CD4-positive, alpha-beta T cell (primary cell): Measurements from ENCODE around the gene MAN1A1. TPM values are rescaled to one million over a fixed set of nuclear protein-coding genes. Genes with fewer than 3 reads are reported as not detected.

Source experiments
- ATAC-seq: fragments of 200-7000 bp; cut with Tn5 transposase; one replicate; pipeline ENCODE4 v1.10.0; 2022; ENCODE audit warnings: mild to moderate bottlenecking; ENCODE audit not compliant: poor library complexity
- CTCF ChIA-PET: fragments of 350-600 bp; sonication (Branson Sonifier 250); formaldehyde crosslinking; loops from one replicate; lab custom pipeline; 2021; ENCODE audit warnings: antibody characterized with exemption, inconsistent platforms; lab: Charles Lee
- POLR2A ChIA-PET: fragments of 350-600 bp; sonication (Branson Sonifier 250); formaldehyde crosslinking; loops from one replicate; lab custom pipeline; 2021; ENCODE audit warnings: antibody characterized with exemption, inconsistent platforms; lab: Charles Lee
- DNase-seq, 14 experiments: peaks; one replicate each; pipeline ENCODE4 v3.0.0-alpha.2; 2013 to 2020; ENCODE audit warnings: mixed read lengths in 2 of 14
- H3K27ac ChIP-seq, 2 donors: one replicate each; pipeline versions ENCODE4 v1.5.1 to v1.7.0; 2013; ENCODE audit warnings: low read length in 2 of 2, low read depth in 1 of 2, mild to moderate bottlenecking in 1 of 2
- H3K27me3 ChIP-seq, 2 experiments: 1 replicate in 1 of 2; 2 replicates in 1 of 2; pipeline versions ENCODE4 v1.6.1 to v1.7.0; 2013; ENCODE audit warnings: low read length in 2 of 2, control low read depth in 1 of 2, mild to moderate bottlenecking in 1 of 2, moderate library complexity in 1 of 2; ENCODE audit not compliant: insufficient read depth in 2 of 2, control insufficient read depth in 1 of 2
- H3K36me3 ChIP-seq: one replicate; pipeline ENCODE4 v1.6.1; 2013; ENCODE audit warnings: low read length, control low read depth; ENCODE audit not compliant: insufficient read depth
- H3K4me1 ChIP-seq: one replicate; pipeline ENCODE4 v1.6.1; 2013; ENCODE audit warnings: low read length, control low read depth; ENCODE audit not compliant: insufficient read depth
- H3K4me3 ChIP-seq: one replicate; pipeline ENCODE4 v1.5.1; 2013; ENCODE audit warnings: mild to moderate bottlenecking, low read length, moderate library complexity
- H3K9me3 ChIP-seq, 2 experiments: 1 replicate in 1 of 2; 2 replicates in 1 of 2; pipeline versions ENCODE4 v1.6.1 to v1.7.0; 2013; ENCODE audit warnings: low read length in 2 of 2, mild to moderate bottlenecking in 2 of 2, control low read depth in 1 of 2, moderate library complexity in 1 of 2; ENCODE audit not compliant: control insufficient read depth in 1 of 2, insufficient read depth in 1 of 2
- H3K27ac Mint-ChIP-seq: one replicate; pipeline ENCODE4 v1.8.0; 2020; ENCODE audit warnings: mixed read lengths
- H3K27me3 Mint-ChIP-seq: one replicate; pipeline ENCODE4 v1.8.0; 2021; ENCODE audit warnings: mixed read lengths
- H3K36me3 Mint-ChIP-seq: one replicate; pipeline ENCODE4 v1.8.0; 2021; ENCODE audit warnings: low read depth, mixed read lengths
- H3K4me1 Mint-ChIP-seq: one replicate; pipeline ENCODE4 v1.8.0; 2021; ENCODE audit warnings: low read depth, mixed read lengths
- H3K4me3 Mint-ChIP-seq: one replicate; pipeline ENCODE4 v1.8.0; 2020; ENCODE audit warnings: mild to moderate bottlenecking, mixed read lengths
- H3K9me3 Mint-ChIP-seq: one replicate; pipeline ENCODE4 v1.8.0; 2020; ENCODE audit warnings: mixed read lengths
- intact Hi-C, 2 experiments: fragments of 100-400 bp; cut with DNase I in 1 of 2; cut with micrococcal nuclease in 1 of 2; formaldehyde crosslinking; loops; one replicate each; pipeline versions ENCODE4 v1.15.1 to v1.9.0; 2023 to 2025; cut with DNase I, micrococcal nuclease
- total RNA-seq, 174 experiments: library from RNA in 2 of 174; stranded (reverse) in 2 of 174; gene quantifications; one replicate each; pipeline ENCODE4 v1.2.3 and lab custom pipeline; 2021 to 2026
- TF ChIP-seq, protein P1 (sequence below): fragments of 200-600 bp; IDR thresholded peaks from one replicate; pipeline ENCODE4 v1.8.0; 2022; ENCODE audit warnings: antibody characterized with exemption, mild to moderate bottlenecking

The MAN1A1 gene
- total RNA-seq, 2 experiments from 2014 or later: 4.5 to 4.9 TPM

GRCh38 chr6:119280668-119281067 is 68.9 kb downstream of the MAN1A1 start:
- ATAC-seq (no peak), DNase-seq (no peak)
- intact Hi-C loops: no loop called here
- CTCF ChIA-PET: no interaction called here
- Histone ChIP-seq H3K27me3 (no peaks in the 10 kb centered on the region), H3K27ac (no peak overlapping the region), H3K4me3 (no peak overlapping the region), H3K4me1 (no peaks in the 10 kb centered on the region), H3K36me3 (no peaks in the 10 kb centered on the region), H3K9me3 (no peaks in the 10 kb centered on the region)
- TF ChIP-seq, protein P1, sequence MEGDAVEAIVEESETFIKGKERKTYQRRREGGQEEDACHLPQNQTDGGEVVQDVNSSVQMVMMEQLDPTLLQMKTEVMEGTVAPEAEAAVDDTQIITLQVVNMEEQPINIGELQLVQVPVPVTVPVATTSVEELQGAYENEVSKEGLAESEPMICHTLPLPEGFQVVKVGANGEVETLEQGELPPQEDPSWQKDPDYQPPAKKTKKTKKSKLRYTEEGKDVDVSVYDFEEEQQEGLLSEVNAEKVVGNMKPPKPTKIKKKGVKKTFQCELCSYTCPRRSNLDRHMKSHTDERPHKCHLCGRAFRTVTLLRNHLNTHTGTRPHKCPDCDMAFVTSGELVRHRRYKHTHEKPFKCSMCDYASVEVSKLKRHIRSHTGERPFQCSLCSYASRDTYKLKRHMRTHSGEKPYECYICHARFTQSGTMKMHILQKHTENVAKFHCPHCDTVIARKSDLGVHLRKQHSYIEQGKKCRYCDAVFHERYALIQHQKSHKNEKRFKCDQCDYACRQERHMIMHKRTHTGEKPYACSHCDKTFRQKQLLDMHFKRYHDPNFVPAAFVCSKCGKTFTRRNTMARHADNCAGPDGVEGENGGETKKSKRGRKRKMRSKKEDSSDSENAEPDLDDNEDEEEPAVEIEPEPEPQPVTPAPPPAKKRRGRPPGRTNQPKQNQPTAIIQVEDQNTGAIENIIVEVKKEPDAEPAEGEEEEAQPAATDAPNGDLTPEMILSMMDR: no peak
- Mint-ChIP-seq H3K36me3 (peaks cover 6% of the 10 kb centered on the region), H3K4me3 (no peak overlapping the region), H3K27me3 (no peaks in the 10 kb centered on the region), H3K4me1 (no peaks in the 10 kb centered on the region), H3K27ac (no peak overlapping the region), H3K9me3 (no peaks in the 10 kb centered on the region)
- POLR2A ChIA-PET: no interaction called here

DNA sequence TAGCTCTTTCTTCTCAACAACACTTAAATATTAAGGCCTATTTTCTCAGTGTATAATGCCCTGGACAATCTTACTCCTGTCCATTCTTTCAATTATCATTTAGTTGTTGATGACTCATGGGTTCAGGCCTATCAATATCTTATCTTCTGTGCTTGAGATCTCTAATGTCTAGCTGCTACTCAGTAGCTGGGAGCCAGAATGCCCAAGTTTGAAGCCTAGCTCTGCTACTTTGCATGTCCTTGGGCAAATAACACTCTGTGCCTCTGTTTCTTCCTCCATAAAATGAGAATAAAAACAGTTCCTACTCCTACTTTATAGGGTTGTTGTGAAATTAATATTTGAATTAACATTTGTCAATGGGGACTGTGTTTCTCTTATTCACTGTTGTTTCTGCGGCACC is 69.5 kb downstream of the MAN1A1 start:
- Histone ChIP-seq H3K9me3 (peaks cover 0 to 3% of the 10 kb centered on the region in 2 experiments), H3K27ac (no peak overlapping the region), H3K27me3 (no peaks in the 10 kb centered on the region), H3K4me1 (no peaks in the 10 kb centered on the region), H3K4me3 (no peak overlapping the region), H3K36me3 (no peaks in the 10 kb centered on the region)
- TF ChIP-seq, protein P1: no peak
- no peak for DNase-seq
- POLR2A ChIA-PET: no interaction called here
- Mint-ChIP-seq H3K27me3 (no peaks in the 10 kb centered on the region), H3K36me3 (peaks cover 6% of the 10 kb centered on the region), H3K27ac (no peak overlapping the region), H3K9me3 (no peaks in the 10 kb centered on the region), H3K4me1 (no peaks in the 10 kb centered on the region), H3K4me3 (no peak overlapping the region)
- CTCF ChIA-PET: no interaction called here
- intact Hi-C loops: no loop called here
- ATAC-seq: no peak

DNA sequence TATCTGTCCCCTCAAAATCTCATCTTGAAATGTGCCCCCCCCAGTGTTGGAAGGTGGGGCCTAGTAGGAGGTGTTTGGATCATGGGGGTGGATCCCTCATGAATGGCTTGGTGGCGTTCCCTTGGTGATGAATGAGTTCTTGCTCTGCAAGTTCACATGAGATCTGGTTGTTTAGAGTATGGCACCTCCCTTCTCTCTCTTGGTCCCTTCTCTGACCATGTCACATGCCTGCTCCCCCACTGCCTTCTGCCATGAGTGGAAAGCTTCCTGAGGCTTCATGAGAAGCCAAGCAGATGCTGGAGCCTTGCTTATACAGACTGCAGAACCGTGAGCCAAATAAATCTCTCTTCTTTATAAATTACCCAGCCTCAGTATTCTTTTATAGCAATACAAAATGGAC is 70.9 kb downstream of the MAN1A1 start:
- Histone ChIP-seq H3K27ac (no peak overlapping the region), H3K4me3 (no peak overlapping the region), H3K36me3 (no peaks in the 10 kb centered on the region), H3K27me3 (no peaks in the 10 kb centered on the region), H3K4me1 (no peaks in the 10 kb centered on the region), H3K9me3 (peaks cover 0 to 3% of the 10 kb centered on the region in 2 experiments)
- ChIA-PET CTCF (no interaction called here), POLR2A (no interaction called here)
- Mint-ChIP-seq H3K9me3 (no peaks in the 10 kb centered on the region), H3K4me3 (no peak overlapping the region), H3K27me3 (no peaks in the 10 kb centered on the region), H3K27ac (no peak overlapping the region), H3K4me1 (no peaks in the 10 kb centered on the region), H3K36me3 (peaks cover 10% of the 10 kb centered on the region)
- ATAC-seq (no peak), DNase-seq (no peak)
- TF ChIP-seq, protein P1: no peak
- intact Hi-C loops: no loop called here
